NCI-H2029 treated with DMSO at 0.1 percent for 48 hours (cell line): ENCODE results near the gene ACSL1.
"Not testable (repeated sequence)": the region's sequence is repeated elsewhere in the genome, so short reads cannot be mapped to it uniquely, and the experiment has no call there.

Experiments
- DNase-seq: peaks from one replicate; lab custom pipeline; 2025; lab: John Stamatoyannopoulos, UW

Gene ACSL1

GRCh38 chr4:184843984-184844554, 18.3 kb upstream of the ACSL1 start:
- DNase-seq: no peak

GRCh38 chr4:184839075-184839399, 13.3 kb upstream of the ACSL1 start:
- not testable (repeated sequence) for DNase-seq

- peak; percentile 70 for DNase-seq
Measured at GRCh38 chr4:184838249-184839074, 12.7 kb upstream of the ACSL1 start.

- no peak for DNase-seq
Measured at GRCh38 chr4:184836613-184837012, 10.8 kb upstream of the ACSL1 start.

- DNase-seq: no peak
Measured at GRCh38 chr4:184833046-184833838, 7.5 kb upstream of the ACSL1 start.

GRCh38 chr4:184831153-184831552, 5.4 kb upstream of the ACSL1 start:
- no peak for DNase-seq

GRCh38 chr4:184826691-184827270, 1.0 kb upstream of the ACSL1 start:
- no peak for DNase-seq

- no peak for DNase-seq
Measured at GRCh38 chr4:184825141-184825895, 450 bp downstream of the ACSL1 start.

GRCh38 chr4:184824776-184825084, 1.0 kb downstream of the ACSL1 start:
- no peak for DNase-seq

- no peak for DNase-seq
Measured at GRCh38 chr4:184824081-184824775, 1.5 kb downstream of the ACSL1 start.

GRCh38 chr4:184823014-184823413, 2.8 kb downstream of the ACSL1 start:
- no peak for DNase-seq

GRCh38 chr4:184822356-184822755, 3.4 kb downstream of the ACSL1 start:
- DNase-seq: no peak

GRCh38 chr4:184821242-184821641, 4.5 kb downstream of the ACSL1 start:
- no peak for DNase-seq

GRCh38 chr4:184819786-184820185, 6.0 kb downstream of the ACSL1 start:
- no peak for DNase-seq

- DNase-seq: no peak
Measured at GRCh38 chr4:184818216-184818564, 7.6 kb downstream of the ACSL1 start.

GRCh38 chr4:184817494-184818215, 8.1 kb downstream of the ACSL1 start:
- DNase-seq: no peak

- DNase-seq: no peak
Measured at GRCh38 chr4:184816962-184817361, 8.8 kb downstream of the ACSL1 start.

- DNase-seq: peak; percentile 90
Measured at GRCh38 chr4:184815046-184815877, 10.5 kb downstream of the ACSL1 start.

- no peak for DNase-seq
Measured at GRCh38 chr4:184814686-184815045, 11.1 kb downstream of the ACSL1 start.

- DNase-seq: no peak
Measured at GRCh38 chr4:184812651-184813181, 13.1 kb downstream of the ACSL1 start.
